Measurements from ENCODE around the gene SURF4.
A peak's percentile ranks its signal among the peaks of the same experiment; 100 is the strongest.

The SURF4 gene

DNA sequence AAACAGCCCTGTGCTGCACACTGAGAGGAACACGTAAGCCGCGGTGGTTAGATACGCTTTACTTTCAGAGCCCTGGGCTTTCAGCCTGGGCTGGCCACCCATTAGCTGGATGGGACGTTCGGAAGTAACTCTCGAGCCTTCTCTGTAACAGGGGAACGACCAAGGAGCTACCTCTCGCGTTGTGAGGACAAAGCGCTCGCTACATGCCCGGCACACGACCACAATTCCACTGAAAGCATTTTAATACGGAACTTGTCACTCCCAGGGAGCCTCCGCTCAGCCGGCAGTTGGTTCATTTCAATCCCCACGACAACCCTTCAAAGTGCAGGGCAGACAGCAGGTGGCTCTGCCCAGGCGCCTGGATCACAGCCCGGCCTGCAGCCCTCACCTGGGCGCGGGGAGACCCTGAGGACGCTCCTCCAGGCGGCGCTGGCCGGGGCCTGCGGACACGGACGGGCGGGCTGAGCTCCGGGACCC, 19.9 kb downstream of the SURF4 start:
- TF ChIP-seq, protein P1, sequence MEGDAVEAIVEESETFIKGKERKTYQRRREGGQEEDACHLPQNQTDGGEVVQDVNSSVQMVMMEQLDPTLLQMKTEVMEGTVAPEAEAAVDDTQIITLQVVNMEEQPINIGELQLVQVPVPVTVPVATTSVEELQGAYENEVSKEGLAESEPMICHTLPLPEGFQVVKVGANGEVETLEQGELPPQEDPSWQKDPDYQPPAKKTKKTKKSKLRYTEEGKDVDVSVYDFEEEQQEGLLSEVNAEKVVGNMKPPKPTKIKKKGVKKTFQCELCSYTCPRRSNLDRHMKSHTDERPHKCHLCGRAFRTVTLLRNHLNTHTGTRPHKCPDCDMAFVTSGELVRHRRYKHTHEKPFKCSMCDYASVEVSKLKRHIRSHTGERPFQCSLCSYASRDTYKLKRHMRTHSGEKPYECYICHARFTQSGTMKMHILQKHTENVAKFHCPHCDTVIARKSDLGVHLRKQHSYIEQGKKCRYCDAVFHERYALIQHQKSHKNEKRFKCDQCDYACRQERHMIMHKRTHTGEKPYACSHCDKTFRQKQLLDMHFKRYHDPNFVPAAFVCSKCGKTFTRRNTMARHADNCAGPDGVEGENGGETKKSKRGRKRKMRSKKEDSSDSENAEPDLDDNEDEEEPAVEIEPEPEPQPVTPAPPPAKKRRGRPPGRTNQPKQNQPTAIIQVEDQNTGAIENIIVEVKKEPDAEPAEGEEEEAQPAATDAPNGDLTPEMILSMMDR (IDR thresholded peaks at IDR 0.05): no peak
- no peak for TF ChIP-seq ZFX (IDR thresholded peaks at IDR 0.05; ENCODE audit: borderline replicate concordance)
- peak overlapping the region; percentile 71 for H3K27ac ChIP-seq

DNA sequence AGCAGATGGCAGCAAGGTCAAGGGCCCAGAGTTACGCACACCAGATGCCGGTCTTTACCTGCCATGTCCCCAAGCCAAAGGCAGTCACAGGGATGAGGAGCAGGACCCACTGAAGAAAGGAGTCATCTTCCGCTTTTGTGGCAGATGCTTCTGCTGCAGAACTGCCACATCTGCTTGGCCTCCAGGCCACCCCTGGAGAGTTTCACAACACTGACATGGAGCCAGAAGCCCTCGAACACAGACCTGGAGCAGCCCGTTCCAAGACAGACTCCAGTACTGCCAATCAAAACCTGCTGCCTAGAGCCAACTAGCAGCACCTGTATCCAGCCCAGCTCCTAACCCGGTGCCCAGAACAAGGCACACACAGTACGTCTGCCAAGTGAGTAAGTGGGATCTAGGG, 21.1 kb downstream of the SURF4 start:
- TF ChIP-seq, protein P1 (IDR thresholded peaks at IDR 0.05): no peak
- no peak for TF ChIP-seq ZFX (IDR thresholded peaks at IDR 0.05; ENCODE audit: borderline replicate concordance)
- peak overlapping the region; percentile 71; the same call in 1 of the 2 replicates for H3K27ac ChIP-seq

DNA sequence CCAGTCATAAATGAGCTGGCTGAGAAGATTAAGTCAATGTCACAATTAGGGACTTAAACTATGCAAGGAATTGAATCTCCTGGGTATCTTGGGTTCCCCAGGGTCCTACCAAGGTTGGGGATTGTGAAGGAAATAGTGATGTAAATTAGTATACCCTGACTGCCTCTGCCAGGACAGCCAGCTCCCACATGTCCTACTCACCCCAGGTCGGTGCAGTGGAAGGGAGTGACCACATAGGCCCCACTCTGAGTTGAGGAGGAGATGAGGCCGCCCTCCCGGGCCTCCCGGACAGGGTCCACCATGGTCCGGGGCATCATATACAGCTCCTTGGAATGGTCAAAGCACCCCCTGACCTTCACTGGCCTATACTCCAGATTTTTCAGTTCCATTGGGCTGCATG, 22.3 kb downstream of the SURF4 start:
- TF ChIP-seq, protein P1 (IDR thresholded peaks at IDR 0.05): no peak
- TF ChIP-seq ZFX (IDR thresholded peaks at IDR 0.05; ENCODE audit: borderline replicate concordance): no peak
- peak overlapping the region; percentile 92 for H3K27ac ChIP-seq

DNA sequence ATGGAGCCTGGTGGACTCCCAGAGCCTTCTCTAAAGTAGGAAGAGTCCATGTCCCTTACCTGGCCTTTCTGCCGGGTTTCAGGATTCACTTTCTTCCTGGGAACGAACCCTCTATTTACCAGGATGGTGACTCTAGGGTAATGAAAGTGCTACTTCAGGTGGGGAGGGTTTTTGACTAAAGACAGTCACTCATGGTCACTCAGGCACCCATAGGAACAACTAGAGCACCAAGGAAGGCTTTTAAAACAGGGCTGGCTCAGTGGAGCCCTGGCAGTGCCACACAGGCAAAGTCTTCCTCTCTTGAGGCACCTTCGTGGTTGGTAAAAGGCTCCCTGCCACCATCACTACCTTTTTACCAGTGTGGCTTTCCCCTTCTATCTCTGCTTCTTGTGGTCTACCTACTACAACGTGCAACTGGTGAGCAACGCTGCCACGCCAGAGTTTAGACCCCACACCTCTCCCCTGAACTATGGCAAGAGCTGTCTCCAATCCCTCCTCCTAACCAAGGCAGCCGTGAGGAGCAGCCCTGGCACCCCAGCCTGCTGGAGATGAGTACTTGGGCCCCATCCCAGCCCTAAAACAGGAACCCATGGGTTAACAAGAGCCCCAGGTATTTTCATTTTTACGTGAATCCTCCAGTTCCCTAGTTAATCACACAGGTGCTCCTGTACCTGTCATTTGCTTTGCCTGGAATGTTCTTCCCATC, 23.1 kb downstream of the SURF4 start:
- TF ChIP-seq ZFX (IDR thresholded peaks at IDR 0.05; ENCODE audit: borderline replicate concordance): no peak
- TF ChIP-seq, protein P1 (IDR thresholded peaks at IDR 0.05): no peak
- H3K27ac ChIP-seq: peak overlapping the region; percentile 92

DNA sequence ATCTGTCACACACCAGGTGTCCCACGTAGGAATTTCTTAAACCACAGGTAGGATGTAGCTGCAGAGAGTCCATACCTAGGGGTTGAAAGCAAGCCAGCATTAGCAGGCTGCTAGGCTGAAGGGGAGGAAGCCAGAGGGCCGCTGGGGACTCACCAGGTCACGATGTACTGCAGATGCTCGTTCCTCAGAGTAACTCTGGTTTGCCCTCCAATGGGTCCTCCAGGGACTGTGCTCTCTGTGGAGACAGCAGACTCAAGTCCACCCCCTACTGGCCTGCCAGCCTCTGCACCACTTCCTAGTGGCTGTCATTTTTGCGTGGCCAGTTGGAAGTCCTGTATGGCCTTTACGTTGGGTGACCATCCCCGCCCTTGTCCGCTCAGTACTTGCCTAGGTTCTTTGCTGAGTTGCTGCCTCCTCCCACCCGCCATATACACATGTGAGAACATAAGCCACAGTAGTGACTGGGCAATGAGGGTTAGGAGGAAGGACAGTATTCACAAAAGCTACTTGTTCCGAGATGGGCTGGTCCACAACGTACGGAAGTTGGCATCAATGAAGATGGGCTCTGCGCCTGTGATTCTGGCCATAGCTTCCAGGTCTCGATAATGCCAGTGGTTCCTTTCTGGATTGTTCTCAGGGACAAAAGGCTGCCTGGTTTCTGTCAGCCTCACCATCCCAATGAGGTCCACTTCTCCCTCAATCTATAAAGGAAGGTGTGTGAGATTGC, 23.8 kb downstream of the SURF4 start:
- TF ChIP-seq, protein P1 (IDR thresholded peaks at IDR 0.05): peak; percentile 78
- no peak for TF ChIP-seq ZFX (IDR thresholded peaks at IDR 0.05; ENCODE audit: borderline replicate concordance)
- peak overlapping the region; percentile 92 for H3K27ac ChIP-seq

DNA sequence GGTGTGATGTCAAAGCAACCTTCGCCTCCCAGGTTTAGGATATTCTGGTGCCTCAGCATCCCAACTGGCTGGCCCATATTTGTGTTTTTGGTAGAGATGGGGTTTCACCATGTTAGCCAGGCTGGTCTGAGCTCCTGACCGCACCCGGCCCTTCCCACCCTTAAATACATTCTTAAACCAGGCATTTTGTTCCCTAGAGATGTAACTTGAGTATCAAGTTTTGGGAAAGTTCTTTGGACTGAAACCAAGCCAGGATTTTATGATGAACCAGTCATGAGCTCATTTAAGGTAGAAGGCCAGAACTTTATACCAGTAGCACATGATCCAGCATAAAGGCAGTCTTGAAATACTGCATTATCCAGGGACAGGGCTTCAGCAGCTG, 24.3 kb downstream of the SURF4 start:
- TF ChIP-seq, protein P1 (IDR thresholded peaks at IDR 0.05): no peak
- TF ChIP-seq ZFX (IDR thresholded peaks at IDR 0.05; ENCODE audit: borderline replicate concordance): no peak
- H3K27ac ChIP-seq: peak overlapping the region; percentile 92

Data from 22Rv1 (cell line).